ENCODE results near the gene REEP6. TPM values are rescaled to one million over a fixed set of nuclear protein-coding genes. Genes with fewer than 3 reads are reported as not detected.

Gene REEP6
- total and polyA plus RNA-seq, 2 of the 8 experiments (the other 6 are each of a cell fraction or from before 2014, with no cell fraction given), result 12.6 to 20.7 TPM

- no peak for TF ChIP-seq NANOG (IDR thresholded peaks at IDR 0.05; ENCODE audit: insufficient read depth, low read depth, low read length, poor library complexity, severe bottlenecking)
- no peak for TF ChIP-seq POU5F1 (IDR thresholded peaks at IDR 0.05; ENCODE audit: low read depth, low read length)
- no peak for TF ChIP-seq BRCA1 (IDR thresholded peaks at IDR 0.05; ENCODE audit: low read depth, low read length)
- no peak for TF ChIP-seq GABPA (IDR thresholded peaks at IDR 0.05; ENCODE audit: borderline replicate concordance, insufficient read depth, low read length)
- TF ChIP-seq MAX (IDR thresholded peaks at IDR 0.05), result peak; percentile 83
- TF ChIP-seq SRF (IDR thresholded peaks at IDR 0.05; ENCODE audit: low read depth, low read length), result no peak
- no peak for TF ChIP-seq EZH2 (IDR thresholded peaks at IDR 0.05; ENCODE audit: low read depth, low read length, severe bottlenecking)
- TF ChIP-seq POLR2AphosphoS5 (IDR thresholded peaks at IDR 0.05; ENCODE audit: low read depth, low read length), result no peak
- no peak for TF ChIP-seq EP300 (IDR thresholded peaks at IDR 0.05; ENCODE audit: borderline replicate concordance in 1 of 2, low read depth in 2 of 2, low read length in 2 of 2)
- TF ChIP-seq CHD1 (IDR thresholded peaks at IDR 0.05; ENCODE audit: low read depth, low read length), result no peak
- TF ChIP-seq BACH1 (IDR thresholded peaks at IDR 0.05; ENCODE audit: low read length), result peak; percentile 50; the same call in 1 of the 2 replicates
- no peak for TF ChIP-seq RAD21 (IDR thresholded peaks at IDR 0.05 in 1 of 2, conservative IDR thresholded peaks at IDR 0.05 in 1 of 2; ENCODE audit: low read depth in 2 of 2, low read length in 2 of 2)
- TF ChIP-seq ASH2L (IDR thresholded peaks at IDR 0.05; ENCODE audit: low read length), result peak; percentile 46
- no peak for TF ChIP-seq RNF2 (IDR thresholded peaks at IDR 0.05; ENCODE audit: borderline replicate concordance, low read depth, low read length, missing control alignments, poor library complexity, severe bottlenecking)
- TF ChIP-seq GTF2F1 (IDR thresholded peaks at IDR 0.05; ENCODE audit: borderline replicate concordance, low read depth, low read length), result no peak
- TF ChIP-seq HDAC6 (IDR thresholded peaks at IDR 0.05; ENCODE audit: low read depth, low read length), result no peak
- TF ChIP-seq EGR1 (IDR thresholded peaks at IDR 0.05; ENCODE audit: borderline replicate concordance, low read depth, low read length), result no peak
- TF ChIP-seq SAP30 (IDR thresholded peaks at IDR 0.05; ENCODE audit: insufficient read depth, insufficient replicate concordance, low read length), result no peak
- peak; percentile 91 for TF ChIP-seq CREB1 (IDR thresholded peaks at IDR 0.05)
- no peak for TF ChIP-seq RFX5 (IDR thresholded peaks at IDR 0.05; ENCODE audit: borderline replicate concordance, low read depth, low read length)
- TF ChIP-seq MAFK (IDR thresholded peaks at IDR 0.05; ENCODE audit: low read depth, low read length), result no peak
- no peak for TF ChIP-seq SIX5 (IDR thresholded peaks at IDR 0.05; ENCODE audit: low read depth, low read length)
- no peak for TF ChIP-seq KDM1A (IDR thresholded peaks at IDR 0.05; ENCODE audit: borderline replicate concordance, low read length)
- TF ChIP-seq SIRT6 (IDR thresholded peaks at IDR 0.05; ENCODE audit: low read length), result no peak
These were observed 17.0 kb downstream of the REEP6 start (continued) for GRCh38 chr19:1507763-1508506.

Measured in H1 (cell line).